ENCODE measurements around the gene TEKT5.

DNA sequence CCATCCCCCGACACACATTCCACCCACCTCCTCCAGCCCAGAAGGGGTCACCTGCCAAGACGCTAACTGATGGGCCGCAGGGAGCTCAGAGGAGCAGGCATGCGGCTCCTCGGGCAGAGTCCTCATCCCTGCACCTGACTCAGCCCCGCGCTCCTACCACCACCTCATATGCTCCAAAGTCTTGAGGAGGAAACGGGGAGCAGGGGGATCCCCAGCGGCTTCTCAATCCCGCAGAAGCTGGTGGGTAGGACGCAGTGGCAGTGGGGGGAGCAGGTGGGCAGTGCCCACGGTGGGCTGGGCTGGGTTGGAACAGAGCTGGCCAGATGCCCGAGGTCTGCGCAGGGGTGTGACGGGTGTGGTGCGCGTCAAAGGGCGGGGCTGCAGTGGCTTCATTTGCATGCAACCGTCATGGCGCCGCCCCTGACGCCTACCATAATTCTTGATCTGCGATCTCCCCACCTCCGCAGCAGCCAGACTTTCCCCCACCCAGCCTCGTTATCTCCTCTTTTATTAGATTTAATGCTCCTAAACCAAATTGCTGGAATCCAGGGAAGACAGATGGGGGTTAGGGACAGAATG, 75.4 kb downstream of the TEKT5 start:
- TF ChIP-seq, protein P1, sequence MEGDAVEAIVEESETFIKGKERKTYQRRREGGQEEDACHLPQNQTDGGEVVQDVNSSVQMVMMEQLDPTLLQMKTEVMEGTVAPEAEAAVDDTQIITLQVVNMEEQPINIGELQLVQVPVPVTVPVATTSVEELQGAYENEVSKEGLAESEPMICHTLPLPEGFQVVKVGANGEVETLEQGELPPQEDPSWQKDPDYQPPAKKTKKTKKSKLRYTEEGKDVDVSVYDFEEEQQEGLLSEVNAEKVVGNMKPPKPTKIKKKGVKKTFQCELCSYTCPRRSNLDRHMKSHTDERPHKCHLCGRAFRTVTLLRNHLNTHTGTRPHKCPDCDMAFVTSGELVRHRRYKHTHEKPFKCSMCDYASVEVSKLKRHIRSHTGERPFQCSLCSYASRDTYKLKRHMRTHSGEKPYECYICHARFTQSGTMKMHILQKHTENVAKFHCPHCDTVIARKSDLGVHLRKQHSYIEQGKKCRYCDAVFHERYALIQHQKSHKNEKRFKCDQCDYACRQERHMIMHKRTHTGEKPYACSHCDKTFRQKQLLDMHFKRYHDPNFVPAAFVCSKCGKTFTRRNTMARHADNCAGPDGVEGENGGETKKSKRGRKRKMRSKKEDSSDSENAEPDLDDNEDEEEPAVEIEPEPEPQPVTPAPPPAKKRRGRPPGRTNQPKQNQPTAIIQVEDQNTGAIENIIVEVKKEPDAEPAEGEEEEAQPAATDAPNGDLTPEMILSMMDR (IDR thresholded peaks at IDR 0.05; ENCODE audit: low read depth, low read length), result no peak
- no peak for TF ChIP-seq EZH2phosphoT487 (IDR thresholded peaks at IDR 0.05; ENCODE audit: low read depth)
